ENCODE data around the gene ANKRD28.

ANKRD28 gene

GRCh38 chr3:15801298-15801697, 3.5 kb upstream of the ANKRD28 start:
- DNase-seq (ENCODE audit: low spot score), result no peak

GRCh38 chr3:15800780-15801179, 3.0 kb upstream of the ANKRD28 start:
- DNase-seq (ENCODE audit: low spot score), result no peak

- DNase-seq (ENCODE audit: low spot score), result no peak
Measured at GRCh38 chr3:15800327-15800726, 2.5 kb upstream of the ANKRD28 start.

- DNase-seq (ENCODE audit: low spot score), result no peak
Measured at GRCh38 chr3:15798533-15799245, 910 bp upstream of the ANKRD28 start.

GRCh38 chr3:15796771-15797641, 773 bp downstream of the ANKRD28 start:
- DNase-seq (ENCODE audit: low spot score), result no peak

- no peak for DNase-seq (ENCODE audit: low spot score)
Measured at GRCh38 chr3:15796331-15796730, 1.4 kb downstream of the ANKRD28 start.

- DNase-seq (ENCODE audit: low spot score), result peak; percentile 56
Measured at GRCh38 chr3:15795651-15796308, 2.0 kb downstream of the ANKRD28 start.

GRCh38 chr3:15794842-15795650, 2.7 kb downstream of the ANKRD28 start:
- DNase-seq (ENCODE audit: low spot score), result no peak

- peak; percentile 64 for DNase-seq (ENCODE audit: low spot score)
Measured at GRCh38 chr3:15794303-15794771, 3.4 kb downstream of the ANKRD28 start.

GRCh38 chr3:15791525-15791924, 6.3 kb downstream of the ANKRD28 start:
- DNase-seq (ENCODE audit: low spot score), result no peak

- no peak for DNase-seq (ENCODE audit: low spot score)
Measured at GRCh38 chr3:15787941-15788340, 9.8 kb downstream of the ANKRD28 start.

GRCh38 chr3:15787526-15787925, 10.3 kb downstream of the ANKRD28 start:
- DNase-seq (ENCODE audit: low spot score), result no peak

- DNase-seq (ENCODE audit: low spot score), result no peak
Measured at GRCh38 chr3:15783361-15783969, 14.3 kb downstream of the ANKRD28 start.

- DNase-seq (ENCODE audit: low spot score), result no peak
Measured at GRCh38 chr3:15782429-15782828, 15.3 kb downstream of the ANKRD28 start.

- DNase-seq (ENCODE audit: low spot score), result no peak
Measured at GRCh38 chr3:15781637-15782402, 16.0 kb downstream of the ANKRD28 start.

GRCh38 chr3:15781131-15781530, 16.6 kb downstream of the ANKRD28 start:
- DNase-seq (ENCODE audit: low spot score), result no peak

- DNase-seq (ENCODE audit: low spot score), result no peak
Measured at GRCh38 chr3:15779111-15779510, 18.7 kb downstream of the ANKRD28 start.

- DNase-seq (ENCODE audit: low spot score), result no peak
Measured at GRCh38 chr3:15778332-15778858, 19.4 kb downstream of the ANKRD28 start.

GRCh38 chr3:15774931-15775560, 22.7 kb downstream of the ANKRD28 start:
- peak; percentile 38 for DNase-seq (ENCODE audit: low spot score)

GRCh38 chr3:15771444-15771843, 26.3 kb downstream of the ANKRD28 start:
- DNase-seq (ENCODE audit: low spot score), result no peak
